H1 (cell line): Measurements from ENCODE around the gene SYNPO2L. TPM values are rescaled to one million over a fixed set of nuclear protein-coding genes. Genes with fewer than 3 reads are reported as not detected.

Source experiments
- CTCF ChIA-PET: fragments of 300-600 bp; sonication (Branson Sonifier 250); formaldehyde crosslinking; loops from one replicate; lab custom pipeline; 2021; ENCODE audit not compliant: partially characterized antibody; lab: Charles Lee
- POLR2A ChIA-PET: fragments of 300-600 bp; sonication (Branson Sonifier 250); formaldehyde crosslinking; loops from one replicate; lab custom pipeline; 2021; ENCODE audit warnings: inconsistent platforms; ENCODE audit not compliant: partially characterized antibody; lab: Charles Lee
- DNase-seq, 2 experiments: peaks; one replicate each; pipeline versions ENCODE4 v3.0.0 to v3.0.0-alpha.2; 2010 to 2022; ENCODE audit warnings: low spot score in 2 of 2, low read depth in 1 of 2, mixed read lengths in 1 of 2
- FAIRE-seq: peaks from 2 replicates; lab custom pipeline; 2011; peaks lifted over from hg19 to GRCh38; lab: Jason Lieb, UNC
- H2AFZ ChIP-seq: 2 replicates; pipeline ENCODE4 v1.8.1; 2012; ENCODE audit warnings: low read length, inconsistent platforms
- H2AK5ac ChIP-seq: 2 replicates; pipeline ENCODE4 v1.6.1; 2013; ENCODE audit warnings: low read depth, low read length
- H2BK120ac ChIP-seq: replicated peaks from 2 replicates; pipeline ENCODE3; 2013; ENCODE audit warnings: low read depth, low read length, inconsistent platforms
- H2BK12ac ChIP-seq: 2 replicates; pipeline ENCODE4 v1.6.1; 2013; ENCODE audit warnings: low read depth, low read length
- H2BK15ac ChIP-seq: 2 replicates; pipeline ENCODE4 v1.6.1; 2013; ENCODE audit warnings: low read length
- H2BK20ac ChIP-seq: 2 replicates; pipeline ENCODE4 v1.6.1; 2013; ENCODE audit warnings: low read length
- H2BK5ac ChIP-seq: 2 replicates; pipeline ENCODE4 v1.6.1; 2013; ENCODE audit warnings: low read depth, low read length
- H3K14ac ChIP-seq: 2 replicates; pipeline ENCODE4 v1.6.1; 2013; ENCODE audit warnings: inconsistent platforms; ENCODE audit not compliant: insufficient read length
- H3K18ac ChIP-seq: 2 replicates; pipeline ENCODE4 v1.6.1; 2013; ENCODE audit warnings: low read length; ENCODE audit errors: extremely low read depth
- H3K23ac ChIP-seq: 2 replicates; pipeline ENCODE4 v1.6.1; 2013; ENCODE audit warnings: inconsistent platforms; ENCODE audit not compliant: insufficient read length
- H3K23me2 ChIP-seq: 2 replicates; pipeline ENCODE4 v1.6.1; 2013; ENCODE audit warnings: low read depth, low read length
- H3K27ac ChIP-seq: 2 replicates; pipeline ENCODE4 v1.6.1; 2011; ENCODE audit warnings: low read depth, low read length, inconsistent platforms
- H3K27me3 ChIP-seq, 4 experiments: replicated peaks in 1 of 4; 1 replicate in 1 of 4; 2 replicates in 3 of 4; pipeline versions ENCODE4 v1.6.1 to v1.8.1; 2011 to 2013; ENCODE audit warnings: low read length in 3 of 4, mild to moderate bottlenecking in 3 of 4, inconsistent platforms in 2 of 4, mixed read lengths in 2 of 4, moderate library complexity in 1 of 4; ENCODE audit not compliant: control insufficient read depth in 3 of 4, insufficient read depth in 3 of 4; ENCODE audit errors: extremely low read depth in 1 of 4
- H3K36me3 ChIP-seq, 4 experiments: 2 replicates each; pipeline versions ENCODE4 v1.6.1 to v1.8.1; 2011 to 2013; ENCODE audit warnings: mild to moderate bottlenecking in 4 of 4, low read length in 3 of 4, moderate library complexity in 2 of 4, control low read depth in 1 of 4, inconsistent platforms in 1 of 4; ENCODE audit not compliant: insufficient read depth in 4 of 4, control insufficient read depth in 2 of 4
- H3K4ac ChIP-seq: replicated peaks from 2 replicates; pipeline ENCODE3; 2013; ENCODE audit warnings: low read length, low read depth, mixed read lengths, inconsistent platforms; ENCODE audit not compliant: insufficient read length
- H3K4me1 ChIP-seq, 4 experiments: replicated peaks in 1 of 4; 1 replicate in 1 of 4; 2 replicates in 3 of 4; pipeline versions ENCODE4 v1.6.1 to v1.8.1; 2011 to 2013; ENCODE audit warnings: low read length in 3 of 4, inconsistent platforms in 2 of 4, mixed read lengths in 1 of 4; ENCODE audit not compliant: insufficient read depth in 4 of 4, control insufficient read depth in 3 of 4
- H3K4me2 ChIP-seq, 2 experiments: 2 replicates each; pipeline versions ENCODE4 v1.6.1 to v1.8.1; 2011 to 2013; ENCODE audit warnings: low read depth in 2 of 2, low read length in 2 of 2, control low read depth in 1 of 2, inconsistent platforms in 1 of 2, mild to moderate bottlenecking in 1 of 2; ENCODE audit not compliant: insufficient read depth in 1 of 2
- H3K4me3 ChIP-seq, 4 experiments: fragments of 200-600, 300-600 bp in 1 of 4; sonication (generic), shearing (Covaris generic), sonication (Bioruptor Twin) in 1 of 4; 2 replicates each; pipeline versions ENCODE4 v1.5.1 to v1.8.1; 2011 to 2016; ENCODE audit warnings: low read length in 4 of 4, low read depth in 3 of 4, control low read depth in 2 of 4, inconsistent platforms in 2 of 4, mild to moderate bottlenecking in 2 of 4, mixed read lengths in 1 of 4, moderate library complexity in 1 of 4; ENCODE audit not compliant: insufficient read depth in 2 of 4; ENCODE audit errors: extremely low read depth in 1 of 4
- H3K56ac ChIP-seq: replicated peaks from 2 replicates; pipeline ENCODE3; 2013; ENCODE audit warnings: low read depth, mild to moderate bottlenecking, mixed read lengths, low read length, inconsistent platforms; ENCODE audit not compliant: insufficient read length
- H3K79me1 ChIP-seq: 2 replicates; pipeline ENCODE4 v1.6.1; 2013; ENCODE audit warnings: low read depth, low read length, control low read depth
- H3K79me2 ChIP-seq, 2 experiments: 2 replicates each; pipeline versions ENCODE4 v1.6.1 to v1.8.1; 2012 to 2013; ENCODE audit warnings: low read length in 2 of 2, mild to moderate bottlenecking in 2 of 2, inconsistent platforms in 1 of 2; ENCODE audit not compliant: insufficient read depth in 2 of 2, control insufficient read depth in 1 of 2
- H3K9ac ChIP-seq, 4 experiments: replicated peaks in 1 of 4; 1 replicate in 1 of 4; 2 replicates in 3 of 4; pipeline versions ENCODE4 v1.6.1 to v1.8.1; 2011 to 2013; ENCODE audit warnings: low read depth in 3 of 4, low read length in 3 of 4, control low read depth in 2 of 4, mild to moderate bottlenecking in 2 of 4, moderate library complexity in 2 of 4, inconsistent platforms in 1 of 4; ENCODE audit errors: extremely low read depth in 1 of 4
- H3K9me3 ChIP-seq, 2 experiments: 2 replicates each; pipeline versions ENCODE4 v1.6.1 to v1.8.1; 2012 to 2013; ENCODE audit warnings: mild to moderate bottlenecking in 2 of 2, moderate library complexity in 2 of 2, control low read depth in 1 of 2, inconsistent platforms in 1 of 2, low read depth in 1 of 2, low read length in 1 of 2, mixed read lengths in 1 of 2; ENCODE audit not compliant: insufficient read depth in 2 of 2
- H4K20me1 ChIP-seq, 2 experiments: replicated peaks in 1 of 2; 2 replicates each; pipeline versions ENCODE3 to v1.8.1; 2011 to 2013; ENCODE audit warnings: inconsistent platforms in 2 of 2, low read length in 2 of 2, mild to moderate bottlenecking in 1 of 2; ENCODE audit not compliant: insufficient read depth in 2 of 2, control insufficient read depth in 1 of 2
- H4K5ac ChIP-seq: 2 replicates; pipeline ENCODE4 v1.6.1; 2013; ENCODE audit warnings: low read length, low read depth, mixed read lengths, inconsistent platforms; ENCODE audit not compliant: insufficient read length
- H4K8ac ChIP-seq: 2 replicates; pipeline ENCODE4 v1.8.0; 2013; ENCODE audit warnings: mild to moderate bottlenecking, moderate library complexity, low read length, inconsistent platforms; ENCODE audit not compliant: insufficient read depth; ENCODE audit errors: extremely low read depth
- H4K91ac ChIP-seq: replicated peaks from 2 replicates; pipeline ENCODE3; 2013; ENCODE audit warnings: low read length, mixed read lengths, inconsistent platforms; ENCODE audit not compliant: insufficient read length
- CTCF ChIP-seq, 3 experiments: IDR thresholded peaks; 1 replicate in 2 of 3; 2 replicates in 1 of 3; pipeline versions ENCODE4 v1.5.1 to v1.6.1; 2011; ENCODE audit warnings: low read length in 3 of 3, mild to moderate bottlenecking in 3 of 3, inconsistent platforms in 2 of 3, low read depth in 1 of 3, moderate library complexity in 1 of 3; ENCODE audit not compliant: insufficient read depth in 1 of 3; ENCODE audit errors: control extremely low read depth in 1 of 3
- HDAC6 ChIP-seq: IDR thresholded peaks from one replicate; pipeline ENCODE4 v1.7.1; 2012; ENCODE audit warnings: low read depth, mild to moderate bottlenecking, inconsistent platforms, low read length, moderate library complexity
- RAD21 ChIP-seq, 2 experiments: IDR thresholded peaks in 1 of 2; conservative IDR thresholded peaks in 1 of 2; 2 replicates each; pipeline ENCODE4 v1.6.1; 2011; ENCODE audit warnings: low read depth in 2 of 2, low read length in 2 of 2, improper control_type of control experiment in 1 of 2, inconsistent platforms in 1 of 2, mild to moderate bottlenecking in 1 of 2, moderate library complexity in 1 of 2
- WGBS, 2 experiments: shearing (Covaris generic) in 1 of 2; methylation state at CpG; one replicate each; pipeline versions ENCODE4 v1.1.6 to v1.1.7; 2013 to 2015; ENCODE audit warnings: low lambda C conversion rate in 2 of 2, mixed read lengths in 2 of 2, inconsistent platforms in 1 of 2, low coverage in 1 of 2, missing lambda C conversion rate in 1 of 2; ENCODE audit not compliant: insufficient replicate concordance in 2 of 2, insufficient coverage in 1 of 2, insufficient read length in 1 of 2; ENCODE audit errors: extremely low coverage in 1 of 2, missing lambda C conversion rate in 1 of 2; 5-methylcytosine and 5-hydroxymethylcytosine counted together
- polyA plus RNA-seq, 7 experiments: library from polyadenylated mRNA; depleted of rRNA in 3 of 7; stranded (reverse) in 5 of 7; unstranded in 2 of 7; fragments of >200 nt in 5 of 7; fragments of 200-250 nt in 2 of 7; gene quantifications; 1 replicate in 5 of 7; 2 replicates in 1 of 7; 4 replicates in 1 of 7; pipeline versions ENCODE4 v1.2.1 to v1.2.3, GENCODE V29; 2011 to 2013; ENCODE audit warnings: missing spikeins in 2 of 7, mixed read lengths in 2 of 7
- total RNA-seq: library from RNA; stranded (reverse); fragmentation: NEBNext Ultra II Directional; extraction: Animal tissue kit (Norgen Biotek cat#: 25700); gene quantifications from 2 replicates; pipeline ENCODE4 v1.2.1, GENCODE V29; 2021

Gene SYNPO2L
- total and polyA plus RNA-seq, 2 of the 8 experiments (the other 6 are each of a cell fraction or from before 2014, with no cell fraction given) = 0.05 to 0.19 TPM

GRCh38 chr10:73647875-73648651 is 7.8 kb downstream of the SYNPO2L start:
- CTCF ChIA-PET = interaction anchor here (0.9 to 14.5 kb wide), 8 partner anchors 9 to 124 kb away, joined by 3 to 271 read pairs (median 3); a partner anchor contains a TSS
- H3K4me1 ChIP-seq = peaks cover 0 to 15% (median 9%) of the 10 kb centered on the region in 4 experiments; a peak in 6 of 7 replicates

More at GRCh38 chr10:73647875-73648651, 7.8 kb downstream of the SYNPO2L start:
- Histone ChIP-seq H2BK120ac (no peak overlapping the region), H3K79me2 (no peaks in the 10 kb centered on the region), H3K36me3 (no peaks in the 10 kb centered on the region), H4K5ac (no peak overlapping the region), H3K79me1 (no peaks in the 10 kb centered on the region), H2AK5ac (no peak overlapping the region), H2BK15ac (no peak overlapping the region), H4K8ac (peak overlapping the region; percentile 81), H3K9me3 (no peaks in the 10 kb centered on the region), H2BK5ac (no peak overlapping the region), H3K27ac (no peak overlapping the region), H3K56ac (peak overlapping the region; percentile 35), H4K91ac (no peak overlapping the region), H3K9ac (peak overlapping the region in 3 of 4 experiments; percentile 35 to 56 (median 56); a peak in 5 of 7 replicates), H2BK12ac (no peak overlapping the region), H4K20me1 (peaks cover 0 to 2% of the 10 kb centered on the region in 2 experiments), H2AFZ (no peak overlapping the region; the same call in 1 of the 2 replicates), H3K18ac (no peak overlapping the region), H2BK20ac (no peak overlapping the region), H3K27me3 (no peaks in the 10 kb centered on the region), H3K14ac (no peak overlapping the region), H3K4ac (no peak overlapping the region), H3K4me2 (peak overlapping the region; percentile 80 to 84), H3K4me3 (peak overlapping the region; percentile 52 to 87 (median 73)), H3K23ac (no peak overlapping the region), H3K23me2 (peaks cover 9% of the 10 kb centered on the region; the same call in 1 of the 2 replicates)
- TF ChIP-seq HDAC6 = no peak
- peak; percentile 3 to 37; a peak in 1 of 4 replicates for TF ChIP-seq RAD21 (IDR thresholded peaks at IDR 0.05 in 1 of 2, conservative IDR thresholded peaks at IDR 0.05 in 1 of 2; ENCODE audit: low read depth in 2 of 2, low read length in 2 of 2)
- TF ChIP-seq CTCF (IDR thresholded peaks at IDR 0.05; ENCODE audit: control extremely low read depth in 1 of 3, insufficient read depth in 1 of 3, low read depth in 1 of 3, low read length in 3 of 3) = peak in 1 of 3 experiments; percentile 0; a peak in 1 of 4 replicates
- DNase-seq = no peak
- WGBS, 2 experiments = 52% methylated on average over 34 of the region's 35 CpGs; no CpG with 5 or more reads in 1 of the 2 experiments
- no peak for FAIRE-seq
- POLR2A ChIA-PET = interaction anchor here (0.7 to 3.0 kb wide), 12 partner anchors 9 to 401 kb away, joined by 3 to 13 read pairs (median 4); partner anchors contain the start of genes DNAJC9 and USP54
